VCaP (cell line): ENCODE results near the gene TTC34.

Experiments
- H3K27ac ChIP-seq: fragments of 450-650 bp; 2 replicates; pipeline ENCODE4 v1.5.1; 2017
- CTCF ChIP-seq: fragments of 450-650 bp; conservative IDR thresholded peaks from 2 replicates; pipeline ENCODE4 v1.5.1; 2017; ENCODE audit warnings: mild to moderate bottlenecking, moderate library complexity

The TTC34 gene

GRCh38 chr1:2832506-2833453, 31.3 kb upstream of the TTC34 start:
- H3K27ac ChIP-seq = no peak overlapping the region
- TF ChIP-seq CTCF = no peak

GRCh38 chr1:2831596-2832212, 30.2 kb upstream of the TTC34 start:
- TF ChIP-seq CTCF = no peak

GRCh38 chr1:2830761-2831425, 29.4 kb upstream of the TTC34 start:
- no peak for TF ChIP-seq CTCF
- H3K27ac ChIP-seq = no peak overlapping the region

More at GRCh38 chr1:2831596-2832212, 30.2 kb upstream of the TTC34 start:
- no peak overlapping the region for H3K27ac ChIP-seq

- no peak overlapping the region for H3K27ac ChIP-seq
- TF ChIP-seq CTCF = no peak
These were observed 28.5 kb upstream of the TTC34 start for GRCh38 chr1:2829846-2830615.

GRCh38 chr1:2828586-2829250, 27.2 kb upstream of the TTC34 start:
- TF ChIP-seq CTCF = no peak
- no peak overlapping the region for H3K27ac ChIP-seq

- TF ChIP-seq CTCF = no peak
- H3K27ac ChIP-seq = no peak overlapping the region
These were observed 25.3 kb upstream of the TTC34 start for GRCh38 chr1:2826736-2827292.
